ENCODE data around the gene FAM47E. TPM values are rescaled to one million over a fixed set of nuclear protein-coding genes. Genes with fewer than 3 reads are reported as not detected.

FAM47E gene
- total and polyA plus RNA-seq, 2 donors (not counting 3 experiments of a cell fraction or from before 2014, with no cell fraction given), result 0.11 TPM; not detected in 1

DNA sequence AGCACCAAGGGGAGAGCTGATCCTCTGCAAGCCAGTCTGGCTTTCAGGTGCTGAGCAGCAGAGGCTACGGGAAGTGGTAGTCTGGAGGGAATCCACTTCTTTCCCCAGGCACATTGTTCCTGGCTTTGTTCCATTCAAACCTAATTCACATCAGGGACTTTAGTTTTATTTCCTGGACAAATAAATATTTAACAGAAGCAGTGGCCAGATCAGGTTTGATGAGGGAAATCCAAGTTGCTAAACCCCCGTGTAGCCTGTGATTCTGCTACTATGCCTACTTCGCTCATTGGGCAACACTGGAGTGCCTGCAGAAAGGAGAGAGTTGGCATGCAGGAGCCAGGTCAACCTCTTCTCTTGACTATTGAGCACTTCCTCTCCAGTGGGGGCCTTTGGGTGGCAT lies 41.2 kb downstream of the FAM47E start:
- no TSS peak for BruUV-seq (replicated peaks)
- no peak for DNase-seq (ENCODE audit: low read depth, low spot score)
- H3K79me2 ChIP-seq (ENCODE audit: control insufficient read depth, insufficient read depth, low read length), result no peaks in the 10 kb centered on the region
- FAIRE-seq, result no peak
- H3K36me3 ChIP-seq (ENCODE audit: control insufficient read depth in 2 of 2, extremely low read depth in 1 of 2, insufficient read depth in 2 of 2, low read length in 2 of 2), result no peaks in the 10 kb centered on the region
- no peak overlapping the region for H3K9ac ChIP-seq (replicated peaks; ENCODE audit: extremely low read depth, insufficient read depth, low read length)
- H3K4me3 ChIP-seq (replicated peaks in 1 of 3; ENCODE audit: insufficient read depth in 1 of 3, low read depth in 1 of 3, low read length in 3 of 3), result no peak overlapping the region
- CTCF ChIA-PET, result no interaction called here
- dilution Hi-C loops (cut with MboI; ENCODE audit: extremely low pct_ligation_motif_present, low sequenced_read_pairs) (no loop called here), intact Hi-C loops (cut with micrococcal nuclease) (no loop called here)
- no peak overlapping the region for H2AFZ ChIP-seq (ENCODE audit: low read depth, low read length)
- no peaks in the 10 kb centered on the region for H3K4me1 ChIP-seq (ENCODE audit: control insufficient read depth, extremely low read depth, insufficient read depth, low read length)
- H3K4me2 ChIP-seq (ENCODE audit: insufficient read depth, low read length), result no peak overlapping the region
- no peaks in the 10 kb centered on the region for H3K9me1 ChIP-seq (replicated peaks; ENCODE audit: control insufficient read depth, extremely low read depth, insufficient read depth, low read length)
- H4K20me1 ChIP-seq (replicated peaks; ENCODE audit: control insufficient read depth, extremely low read depth, insufficient read depth, low read length), result no peaks in the 10 kb centered on the region
- TF ChIP-seq EZH2 (IDR thresholded peaks at IDR 0.05; ENCODE audit: borderline replicate concordance, low read depth, low read length, severe bottlenecking) (no peak), POLR2A (IDR thresholded peaks at IDR 0.05; ENCODE audit: low read depth, low read length) (no peak), MYC (IDR thresholded peaks at IDR 0.05; ENCODE audit: low read depth, low read length) (no peak), POLR2AphosphoS5 (IDR thresholded peaks at IDR 0.05; ENCODE audit: insufficient read depth, low read depth, low read length) (no peak), JUN (IDR thresholded peaks at IDR 0.05; ENCODE audit: borderline replicate concordance, insufficient read depth, insufficient read length, low read depth) (no peak), FOS (IDR thresholded peaks at IDR 0.05; ENCODE audit: borderline replicate concordance, insufficient read depth, low read length) (no peak), GATA2 (IDR thresholded peaks at IDR 0.05; ENCODE audit: insufficient read depth, insufficient read length, low read depth, low read length) (no peak)
- TF ChIP-seq, protein P1, sequence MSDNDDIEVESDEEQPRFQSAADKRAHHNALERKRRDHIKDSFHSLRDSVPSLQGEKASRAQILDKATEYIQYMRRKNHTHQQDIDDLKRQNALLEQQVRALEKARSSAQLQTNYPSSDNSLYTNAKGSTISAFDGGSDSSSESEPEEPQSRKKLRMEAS (IDR thresholded peaks at IDR 0.05; ENCODE audit: insufficient read depth, insufficient read length), result no peak
- TF ChIP-seq, protein P2, sequence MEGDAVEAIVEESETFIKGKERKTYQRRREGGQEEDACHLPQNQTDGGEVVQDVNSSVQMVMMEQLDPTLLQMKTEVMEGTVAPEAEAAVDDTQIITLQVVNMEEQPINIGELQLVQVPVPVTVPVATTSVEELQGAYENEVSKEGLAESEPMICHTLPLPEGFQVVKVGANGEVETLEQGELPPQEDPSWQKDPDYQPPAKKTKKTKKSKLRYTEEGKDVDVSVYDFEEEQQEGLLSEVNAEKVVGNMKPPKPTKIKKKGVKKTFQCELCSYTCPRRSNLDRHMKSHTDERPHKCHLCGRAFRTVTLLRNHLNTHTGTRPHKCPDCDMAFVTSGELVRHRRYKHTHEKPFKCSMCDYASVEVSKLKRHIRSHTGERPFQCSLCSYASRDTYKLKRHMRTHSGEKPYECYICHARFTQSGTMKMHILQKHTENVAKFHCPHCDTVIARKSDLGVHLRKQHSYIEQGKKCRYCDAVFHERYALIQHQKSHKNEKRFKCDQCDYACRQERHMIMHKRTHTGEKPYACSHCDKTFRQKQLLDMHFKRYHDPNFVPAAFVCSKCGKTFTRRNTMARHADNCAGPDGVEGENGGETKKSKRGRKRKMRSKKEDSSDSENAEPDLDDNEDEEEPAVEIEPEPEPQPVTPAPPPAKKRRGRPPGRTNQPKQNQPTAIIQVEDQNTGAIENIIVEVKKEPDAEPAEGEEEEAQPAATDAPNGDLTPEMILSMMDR (IDR thresholded peaks at IDR 0.05; ENCODE audit: extremely low read depth in 1 of 2, insufficient read depth in 1 of 2, low read depth in 1 of 2, low read length in 2 of 2), result no peak
- POLR2A ChIA-PET, result no interaction called here
- H3K27ac ChIP-seq (ENCODE audit: insufficient read depth, low read depth, low read length), result no peak overlapping the region
- peaks cover 5 to 11% of the 10 kb centered on the region in 2 experiments for H3K27me3 ChIP-seq (ENCODE audit: control insufficient read depth in 2 of 2, insufficient read depth in 2 of 2, low read length in 2 of 2)
- no peaks in the 10 kb centered on the region for H3K9me3 ChIP-seq (replicated peaks; ENCODE audit: control insufficient read depth, insufficient read depth, low read length)

Measured in endothelial cell of umbilical vein (primary cell).